ENCODE results near the gene ORC5.

Gene ORC5

DNA sequence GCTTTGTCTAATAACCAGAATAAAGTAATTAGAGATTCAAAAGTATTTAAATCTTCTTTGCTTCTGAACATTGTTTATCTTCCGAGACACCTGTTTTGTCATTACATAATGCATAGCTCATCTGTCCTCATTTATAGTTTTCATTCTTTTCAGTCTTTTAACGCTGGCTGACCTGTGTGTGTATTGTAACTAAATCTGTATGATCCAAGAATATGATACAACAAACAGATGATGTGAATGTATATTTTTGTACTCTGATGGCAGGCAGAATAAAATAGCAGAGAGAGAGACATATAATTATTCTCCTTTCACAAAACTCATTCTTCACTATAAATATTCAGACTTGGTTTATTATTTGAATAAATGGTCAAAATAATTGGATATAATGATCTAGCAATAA is 80.6 kb downstream of the ORC5 start:
- DNase-seq, result no peak

DNA sequence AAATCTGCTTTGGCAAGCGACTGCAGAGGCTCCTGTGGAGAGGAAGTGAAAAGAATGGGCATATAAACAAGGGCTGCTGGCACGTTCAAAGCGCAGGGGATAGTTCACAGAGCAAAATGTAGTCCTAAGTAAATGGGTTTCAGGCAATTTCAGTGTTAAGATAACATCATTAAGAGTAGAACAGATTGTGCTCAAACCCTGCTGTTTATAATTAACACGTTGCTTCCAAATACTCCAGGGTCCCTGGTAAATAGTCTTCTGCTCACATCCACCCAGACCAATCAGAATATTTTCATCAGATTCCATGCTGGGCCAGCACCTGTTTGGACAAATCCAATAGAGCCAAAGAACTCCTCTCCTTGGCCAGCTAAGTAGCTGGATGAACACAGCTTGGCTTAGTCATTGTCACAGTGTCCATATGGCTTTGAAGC is 81.4 kb downstream of the ORC5 start:
- DNase-seq, result no peak

DNA sequence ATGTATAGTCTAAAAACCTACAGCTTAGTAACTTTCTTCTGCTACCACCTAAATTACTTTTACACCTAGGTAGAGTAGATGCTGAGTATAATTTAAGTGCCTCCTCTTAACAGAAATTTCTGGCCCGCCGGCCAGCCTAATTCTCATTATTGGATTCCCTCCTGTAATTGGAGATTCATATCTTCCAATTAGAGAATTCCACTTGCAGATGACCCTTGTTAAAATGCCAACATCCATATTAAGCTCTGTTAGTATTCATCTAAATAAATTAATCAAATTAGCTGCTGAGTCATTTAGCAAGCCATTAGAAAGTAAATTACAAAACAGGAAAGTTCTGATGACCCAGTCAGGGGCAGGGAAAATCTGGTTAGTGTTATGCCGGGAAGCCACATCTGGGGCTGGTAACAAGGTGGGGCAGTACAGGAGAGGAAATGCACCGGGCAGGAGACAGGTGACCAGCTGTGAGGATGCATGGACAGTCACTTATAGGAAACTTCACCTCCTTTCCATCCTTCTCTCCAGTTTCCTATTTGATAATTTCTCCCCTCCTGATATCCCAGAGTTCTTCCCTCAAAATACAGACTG is 82.8 kb downstream of the ORC5 start:
- no peak for DNase-seq

GRCh38 chr7:104124469-104124868 is 83.3 kb downstream of the ORC5 start:
- DNase-seq, result no peak

DNA sequence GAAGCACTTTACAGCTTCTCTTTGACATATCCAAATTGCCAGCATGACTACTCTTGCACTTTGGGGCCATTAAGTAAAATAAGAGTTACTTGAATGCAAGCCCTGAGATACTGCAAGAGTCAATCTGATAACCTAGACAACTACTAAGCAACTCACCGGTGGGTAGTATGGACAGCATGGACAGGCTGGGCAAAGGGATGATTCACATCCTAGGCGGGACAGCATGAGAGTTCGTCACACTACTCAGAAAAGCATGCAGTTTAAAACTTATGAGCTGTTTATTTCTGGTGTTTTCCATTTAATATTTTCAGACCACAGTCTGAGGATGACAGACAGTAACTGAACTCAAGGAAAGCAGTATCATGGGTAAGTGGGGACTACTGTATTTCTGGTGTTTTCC is 84.0 kb downstream of the ORC5 start:
- DNase-seq, result no peak

DNA sequence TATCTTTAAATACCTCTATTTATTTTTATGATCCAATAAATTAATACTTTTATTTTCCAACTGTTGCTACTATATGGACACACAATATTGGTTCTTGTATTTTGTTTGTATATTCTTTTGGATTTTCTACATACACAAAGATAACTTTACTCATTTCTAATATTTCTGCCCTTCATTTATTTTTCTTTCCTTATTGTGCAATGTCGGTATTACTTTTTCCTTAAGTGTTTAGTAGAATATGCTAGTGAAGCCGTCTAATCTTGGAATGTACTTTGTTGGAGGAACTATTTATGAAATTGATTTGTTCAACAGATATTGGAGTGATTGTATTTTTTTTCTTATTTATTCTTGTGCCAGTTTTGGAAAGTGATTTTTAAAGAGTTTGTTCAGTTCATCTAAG is 94.0 kb downstream of the ORC5 start:
- DNase-seq, result no peak

GRCh38 chr7:104112623-104113022 is 95.2 kb downstream of the ORC5 start:
- DNase-seq, result no peak

DNA sequence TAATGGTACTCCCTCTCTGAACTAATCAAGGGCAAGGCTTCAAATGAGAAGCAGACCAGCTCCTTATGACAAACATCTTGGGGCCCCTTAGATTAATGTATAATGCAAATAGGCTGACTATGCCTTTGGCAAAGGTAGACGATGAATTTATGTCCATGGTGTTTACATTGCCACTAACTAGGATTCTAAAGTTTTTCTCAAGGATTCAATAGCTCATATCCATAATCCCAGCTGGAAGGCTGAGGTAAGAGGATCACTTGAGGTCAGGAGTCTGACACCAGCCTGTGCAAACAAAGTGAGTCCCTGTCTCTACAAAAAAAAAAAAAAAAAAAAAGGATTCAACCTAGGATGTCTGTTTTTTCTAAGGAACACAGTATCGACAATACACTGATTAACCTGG is 96.5 kb downstream of the ORC5 start:
- DNase-seq, result no peak

- no peak for DNase-seq
Measured at GRCh38 chr7:104106108-104106905, 101.5 kb downstream of the ORC5 start.

- no peak for DNase-seq
Measured at GRCh38 chr7:104098890-104099289, 108.9 kb downstream of the ORC5 start.

DNA sequence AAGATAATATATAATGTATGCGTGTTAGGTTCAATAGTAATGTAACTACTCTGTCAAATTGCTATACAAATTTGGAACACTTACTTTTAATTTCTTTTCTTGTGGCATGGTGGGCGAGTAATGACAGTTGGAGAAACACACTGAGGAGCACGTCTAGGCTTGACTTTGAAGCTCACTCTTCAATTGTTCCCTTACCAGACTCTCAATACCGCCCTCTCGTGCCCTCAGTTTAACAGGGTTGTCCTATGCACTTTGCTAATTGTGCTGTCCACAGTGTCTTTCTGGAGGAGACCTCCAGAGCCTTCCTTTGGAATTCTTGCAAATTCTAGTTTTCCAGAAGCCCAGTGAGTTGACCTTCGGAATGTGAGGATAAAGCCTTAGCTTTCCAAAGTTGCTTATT is 111.1 kb downstream of the ORC5 start:
- DNase-seq, result no peak

- DNase-seq, result no peak
Measured at GRCh38 chr7:104093127-104093526, 114.7 kb downstream of the ORC5 start.

GRCh38 chr7:104091242-104091641 is 116.6 kb downstream of the ORC5 start:
- DNase-seq, result no peak

DNA sequence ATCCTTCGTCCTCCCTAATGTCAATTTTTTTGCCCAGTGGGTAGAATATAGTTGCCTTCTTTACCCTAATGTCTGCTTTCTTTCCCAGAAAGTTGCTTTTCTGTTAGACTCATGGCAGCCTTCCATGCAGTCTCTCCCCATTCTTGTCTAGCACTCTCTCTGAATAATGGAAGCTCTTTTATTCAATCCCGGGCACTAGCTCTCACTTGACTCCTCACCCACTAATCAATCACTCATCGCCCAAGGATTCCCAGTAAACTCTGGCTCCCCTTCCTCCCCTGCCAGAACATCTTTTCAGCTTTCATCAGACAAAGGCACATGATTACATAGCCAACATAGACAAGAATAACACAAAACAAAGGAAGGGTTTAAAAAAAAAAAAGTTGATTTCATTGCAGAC is 118.2 kb downstream of the ORC5 start:
- DNase-seq, result peak in 2 of 56 donors; percentile 1 to 3

- DNase-seq, result no peak
Measured at GRCh38 chr7:104089061-104089460, 118.8 kb downstream of the ORC5 start.
